CD4-positive, alpha-beta T cell treated with Interferon gamma for 1 hour (primary cell): ENCODE measurements around the gene SLC5A2.
"Not testable (repeated sequence)": the region's sequence is repeated elsewhere in the genome, so short reads cannot be mapped to it uniquely, and the experiment has no call there.

Experiments
- DNase-seq: peaks from one replicate; pipeline ENCODE4 v3.0.0-alpha.2; 2020

SLC5A2 gene

DNA sequence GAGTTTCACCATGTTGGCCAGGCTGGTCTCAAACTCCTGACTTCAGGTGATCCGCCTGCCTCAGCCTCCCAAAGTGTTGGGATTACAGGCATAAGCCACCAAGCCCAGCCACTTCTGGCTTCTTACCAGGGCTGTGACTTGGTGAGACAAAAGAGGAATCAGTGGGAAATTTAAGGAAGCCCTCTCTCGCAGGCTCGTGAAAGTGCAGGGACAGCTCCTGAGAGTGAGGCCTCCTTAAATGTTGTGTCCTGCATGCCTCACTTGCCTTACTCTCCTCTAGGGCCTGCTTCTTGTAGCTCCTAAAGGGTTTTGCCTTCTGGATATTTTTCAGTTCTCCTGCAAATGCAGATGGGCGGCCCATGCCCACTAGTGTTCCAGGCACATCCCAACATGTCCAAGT lies 50.0 kb downstream of the SLC5A2 start:
- no peak for DNase-seq

GRCh38 chr16:31535737-31536136 lies 52.8 kb downstream of the SLC5A2 start:
- DNase-seq, result no peak

DNA sequence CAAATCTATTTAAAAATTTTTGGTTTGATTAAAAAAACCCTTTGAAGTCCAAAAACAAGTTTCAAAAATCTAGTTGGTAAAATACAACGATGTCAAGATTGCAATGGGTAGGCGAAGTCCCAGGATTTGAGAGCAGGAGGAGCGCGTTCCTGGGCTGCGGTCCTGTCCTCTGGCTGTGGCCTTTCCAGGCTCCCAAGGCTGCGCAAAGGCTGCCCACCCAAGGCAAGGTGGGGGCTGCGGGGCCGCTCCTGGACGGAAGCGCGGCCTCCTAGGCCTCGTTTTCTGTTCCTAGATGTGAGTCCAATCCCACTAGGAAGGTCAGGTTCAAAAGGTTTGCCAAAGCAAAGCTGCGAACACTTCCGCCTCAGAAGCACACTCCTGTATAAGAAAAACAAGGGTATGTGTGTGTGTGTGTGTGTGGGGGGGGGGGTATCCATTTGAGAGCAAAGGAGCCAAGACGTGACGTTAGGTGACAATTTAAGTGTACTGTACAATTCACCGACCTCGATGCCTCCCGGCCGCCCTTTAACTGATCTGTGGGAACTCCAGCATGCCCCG lies 54.0 kb downstream of the SLC5A2 start:
- no peak for DNase-seq

GRCh38 chr16:31537362-31538242 lies 54.7 kb downstream of the SLC5A2 start:
- DNase-seq, result no peak

DNA sequence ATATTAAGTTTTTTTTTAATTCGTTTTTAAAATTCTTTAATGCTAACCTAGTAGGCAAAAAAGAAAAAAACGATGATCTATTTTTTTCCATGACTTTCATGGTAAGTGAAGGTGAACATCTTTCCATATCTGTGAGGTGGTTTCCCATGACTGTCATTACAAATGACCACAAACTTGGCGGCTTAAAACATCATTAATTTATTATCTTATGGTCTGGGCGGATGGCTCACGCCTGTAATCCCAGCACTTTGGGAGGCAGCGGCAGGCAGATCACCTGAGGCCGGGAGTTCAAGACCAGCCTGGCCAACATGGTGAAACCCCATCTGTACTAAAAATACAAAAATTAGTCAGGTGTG lies 55.3 kb downstream of the SLC5A2 start:
- not testable (repeated sequence) for DNase-seq

GRCh38 chr16:31539762-31540161 lies 56.8 kb downstream of the SLC5A2 start:
- DNase-seq, result not testable (repeated sequence)
